ENCODE measurements around the gene MEF2D. TPM values are rescaled to one million over a fixed set of nuclear protein-coding genes. Genes with fewer than 3 reads are reported as not detected.

Gene MEF2D
- total RNA-seq, 1 donor from 2014 or later = 10.6 TPM

GRCh38 chr1:156424806-156425432, 75.7 kb downstream of the MEF2D start:
- H3K4me3 ChIP-seq (ENCODE audit: low read depth, low read length) = no peak overlapping the region
- no peak for DNase-seq (ENCODE audit: low read depth)
- TF ChIP-seq CTCF (conservative IDR thresholded peaks at IDR 0.05; ENCODE audit: low read depth, low read length) = no peak

GRCh38 chr1:156423422-156424352, 76.9 kb downstream of the MEF2D start:
- TF ChIP-seq CTCF (conservative IDR thresholded peaks at IDR 0.05; ENCODE audit: low read depth, low read length) = no peak
- H3K4me3 ChIP-seq (ENCODE audit: low read depth, low read length) = no peak overlapping the region
- no peak for DNase-seq (ENCODE audit: low read depth)

GRCh38 chr1:156422602-156423091, 77.9 kb downstream of the MEF2D start:
- DNase-seq (ENCODE audit: low read depth) = no peak
- TF ChIP-seq CTCF (conservative IDR thresholded peaks at IDR 0.05; ENCODE audit: low read depth, low read length) = no peak
- no peak overlapping the region for H3K4me3 ChIP-seq (ENCODE audit: low read depth, low read length)

DNA sequence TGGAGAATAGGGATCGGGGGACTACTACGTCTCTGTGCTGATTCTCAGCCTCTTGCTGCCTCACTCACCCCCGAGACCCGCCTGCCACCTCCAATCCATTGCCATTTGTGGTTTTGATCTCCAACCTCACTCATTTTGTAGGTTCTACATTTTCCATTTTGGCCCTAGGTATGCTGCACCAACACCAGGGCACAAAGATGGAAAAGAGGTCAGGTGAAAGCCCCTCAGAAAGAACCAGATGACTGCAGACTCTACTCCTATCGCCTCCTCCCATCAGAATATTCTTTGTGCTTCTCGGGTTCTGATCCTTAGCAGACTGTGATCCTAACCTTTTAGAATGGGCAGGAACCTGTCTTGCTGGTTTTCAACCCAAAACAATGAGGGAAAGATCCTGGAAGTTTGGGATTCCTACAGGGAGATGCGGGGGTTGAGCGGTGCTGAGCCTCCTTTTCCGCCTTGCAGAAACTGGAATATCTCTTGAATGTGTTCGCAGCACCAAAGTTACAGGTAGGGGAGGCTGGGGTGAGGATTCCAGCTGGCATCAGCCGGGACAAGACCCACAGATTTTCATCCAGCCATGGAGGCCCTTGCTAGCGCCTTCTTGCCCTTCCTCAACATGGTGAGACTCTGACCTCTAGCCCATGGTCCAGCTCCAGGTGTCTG, 78.5 kb downstream of the MEF2D start:
- TF ChIP-seq CTCF (conservative IDR thresholded peaks at IDR 0.05; ENCODE audit: low read depth, low read length) = no peak
- no peak overlapping the region for H3K4me3 ChIP-seq (ENCODE audit: low read depth, low read length)
- DNase-seq (ENCODE audit: low read depth) = no peak

DNA sequence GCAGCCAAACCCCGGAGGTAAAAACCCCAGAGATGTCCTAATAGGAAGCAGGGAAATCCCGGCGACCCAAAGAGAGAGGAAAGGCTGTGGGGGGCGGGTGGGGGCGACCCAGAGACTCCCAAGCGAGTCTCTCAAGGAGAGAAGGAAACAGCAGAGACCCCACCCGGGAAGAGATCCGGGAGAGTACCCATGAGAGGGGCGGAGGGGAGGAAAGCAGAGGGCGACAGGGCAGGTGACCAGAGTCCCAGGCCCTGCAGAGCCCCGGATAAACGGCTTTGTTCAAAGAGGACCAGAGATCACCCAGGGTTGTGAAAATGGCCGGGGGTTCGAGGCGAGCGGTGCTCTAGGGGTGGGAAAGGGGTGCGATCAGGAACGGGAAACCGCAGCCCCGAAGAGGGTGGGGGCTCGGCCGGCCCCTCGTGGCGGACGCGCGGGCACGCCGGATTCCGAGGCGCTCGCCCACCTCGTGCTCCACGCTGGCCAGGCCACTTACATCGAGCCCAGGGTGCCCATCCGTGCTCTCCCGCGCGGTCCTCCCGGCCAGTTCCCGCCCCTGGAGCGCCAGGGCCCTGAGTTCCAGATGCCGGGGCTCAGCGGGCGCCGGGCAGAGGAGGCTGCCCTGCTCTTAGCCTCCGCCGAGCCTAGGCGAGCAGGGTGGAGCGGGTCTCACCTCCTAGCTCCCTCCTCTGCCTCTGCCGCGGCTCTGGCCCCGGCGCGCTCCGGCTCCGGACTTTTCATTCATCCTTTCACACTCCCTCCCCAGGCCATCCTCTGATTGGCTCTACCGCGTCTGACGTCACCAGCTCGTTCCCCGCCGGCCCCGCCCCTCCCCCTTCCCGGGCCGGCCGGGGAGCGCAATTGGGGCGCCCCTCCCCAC, 79.3 kb downstream of the MEF2D start:
- TF ChIP-seq CTCF (conservative IDR thresholded peaks at IDR 0.05; ENCODE audit: low read depth, low read length) = no peak
- no peak overlapping the region for H3K4me3 ChIP-seq (ENCODE audit: low read depth, low read length)
- DNase-seq (ENCODE audit: low read depth) = no peak
